GM12874 (cell line): ENCODE measurements around the gene ZNF280B.

ENCODE experiments used
- TF ChIP-seq, protein P1 (sequence below): IDR thresholded peaks from 2 replicates; pipeline ENCODE4 v1.5.1; 2011; ENCODE audit warnings: low read depth, mild to moderate bottlenecking, control low read depth, low read length, moderate library complexity; ENCODE audit not compliant: insufficient read depth

ZNF280B gene

DNA sequence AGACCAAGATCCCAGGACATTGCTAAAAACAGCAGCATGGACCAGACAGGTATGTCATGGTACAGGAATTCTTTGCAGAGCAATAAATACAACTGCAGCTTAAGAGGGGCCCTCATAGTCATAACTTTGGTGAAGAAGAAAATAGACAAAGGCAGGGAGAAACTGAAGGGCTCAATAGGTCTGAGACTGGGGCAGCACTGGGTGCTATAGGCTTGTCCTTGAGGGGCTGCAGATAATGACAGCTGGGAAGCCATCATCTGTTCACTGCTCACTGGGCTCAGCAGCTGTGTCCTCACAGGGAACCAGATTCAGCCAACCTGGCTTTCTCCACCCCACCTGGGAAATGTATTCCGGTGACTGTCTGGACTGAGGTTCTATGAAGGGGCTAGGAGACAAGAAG, 68.4 kb downstream of the ZNF280B start:
- TF ChIP-seq, protein P1, sequence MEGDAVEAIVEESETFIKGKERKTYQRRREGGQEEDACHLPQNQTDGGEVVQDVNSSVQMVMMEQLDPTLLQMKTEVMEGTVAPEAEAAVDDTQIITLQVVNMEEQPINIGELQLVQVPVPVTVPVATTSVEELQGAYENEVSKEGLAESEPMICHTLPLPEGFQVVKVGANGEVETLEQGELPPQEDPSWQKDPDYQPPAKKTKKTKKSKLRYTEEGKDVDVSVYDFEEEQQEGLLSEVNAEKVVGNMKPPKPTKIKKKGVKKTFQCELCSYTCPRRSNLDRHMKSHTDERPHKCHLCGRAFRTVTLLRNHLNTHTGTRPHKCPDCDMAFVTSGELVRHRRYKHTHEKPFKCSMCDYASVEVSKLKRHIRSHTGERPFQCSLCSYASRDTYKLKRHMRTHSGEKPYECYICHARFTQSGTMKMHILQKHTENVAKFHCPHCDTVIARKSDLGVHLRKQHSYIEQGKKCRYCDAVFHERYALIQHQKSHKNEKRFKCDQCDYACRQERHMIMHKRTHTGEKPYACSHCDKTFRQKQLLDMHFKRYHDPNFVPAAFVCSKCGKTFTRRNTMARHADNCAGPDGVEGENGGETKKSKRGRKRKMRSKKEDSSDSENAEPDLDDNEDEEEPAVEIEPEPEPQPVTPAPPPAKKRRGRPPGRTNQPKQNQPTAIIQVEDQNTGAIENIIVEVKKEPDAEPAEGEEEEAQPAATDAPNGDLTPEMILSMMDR, result no peak
